ENCODE data around the gene AGER.
"Not testable (repeated sequence)": the region's sequence is repeated elsewhere in the genome, so short reads cannot be mapped to it uniquely, and the experiment has no call there.

Gene AGER

DNA sequence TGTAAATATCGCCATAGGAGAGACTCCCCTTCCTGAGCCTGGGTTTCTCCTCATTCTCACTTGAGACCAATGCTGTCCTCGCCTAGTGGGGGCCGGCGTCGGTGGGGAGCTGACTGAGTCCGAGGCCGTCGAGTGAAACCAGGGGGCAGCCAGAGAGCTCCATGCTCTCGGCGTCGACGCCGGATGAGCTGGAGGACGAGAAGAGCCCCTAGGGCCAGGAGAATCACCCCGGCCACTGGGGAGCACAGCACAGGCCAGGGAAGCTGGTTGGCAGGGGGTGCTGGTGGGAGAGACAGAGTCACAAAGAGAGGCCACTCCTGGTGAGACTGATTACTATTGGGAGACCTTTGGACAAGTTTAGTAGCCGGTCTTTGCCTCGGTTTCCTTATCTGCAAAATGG lies 14.8 kb upstream of the AGER start:
- DNase-seq (ENCODE audit: low read depth) = no peak

DNA sequence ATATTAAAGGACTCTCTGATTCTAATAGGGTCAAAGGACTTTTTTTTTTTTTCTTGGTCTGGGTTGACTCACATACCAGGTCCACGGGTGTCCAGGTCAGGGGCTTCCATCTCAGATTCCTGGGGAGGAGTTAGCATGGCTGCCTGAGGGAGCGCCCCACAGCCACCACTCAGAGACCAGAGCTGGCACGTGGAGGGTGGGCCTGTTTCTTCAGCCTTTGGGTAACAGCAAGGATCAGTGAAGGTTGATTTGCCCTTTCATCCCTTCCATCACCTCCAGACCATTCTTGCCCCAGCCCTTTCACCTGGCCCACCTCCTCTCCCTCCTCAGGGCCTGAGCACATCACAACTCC lies 14.3 kb upstream of the AGER start:
- no peak for DNase-seq (ENCODE audit: low read depth)

DNA sequence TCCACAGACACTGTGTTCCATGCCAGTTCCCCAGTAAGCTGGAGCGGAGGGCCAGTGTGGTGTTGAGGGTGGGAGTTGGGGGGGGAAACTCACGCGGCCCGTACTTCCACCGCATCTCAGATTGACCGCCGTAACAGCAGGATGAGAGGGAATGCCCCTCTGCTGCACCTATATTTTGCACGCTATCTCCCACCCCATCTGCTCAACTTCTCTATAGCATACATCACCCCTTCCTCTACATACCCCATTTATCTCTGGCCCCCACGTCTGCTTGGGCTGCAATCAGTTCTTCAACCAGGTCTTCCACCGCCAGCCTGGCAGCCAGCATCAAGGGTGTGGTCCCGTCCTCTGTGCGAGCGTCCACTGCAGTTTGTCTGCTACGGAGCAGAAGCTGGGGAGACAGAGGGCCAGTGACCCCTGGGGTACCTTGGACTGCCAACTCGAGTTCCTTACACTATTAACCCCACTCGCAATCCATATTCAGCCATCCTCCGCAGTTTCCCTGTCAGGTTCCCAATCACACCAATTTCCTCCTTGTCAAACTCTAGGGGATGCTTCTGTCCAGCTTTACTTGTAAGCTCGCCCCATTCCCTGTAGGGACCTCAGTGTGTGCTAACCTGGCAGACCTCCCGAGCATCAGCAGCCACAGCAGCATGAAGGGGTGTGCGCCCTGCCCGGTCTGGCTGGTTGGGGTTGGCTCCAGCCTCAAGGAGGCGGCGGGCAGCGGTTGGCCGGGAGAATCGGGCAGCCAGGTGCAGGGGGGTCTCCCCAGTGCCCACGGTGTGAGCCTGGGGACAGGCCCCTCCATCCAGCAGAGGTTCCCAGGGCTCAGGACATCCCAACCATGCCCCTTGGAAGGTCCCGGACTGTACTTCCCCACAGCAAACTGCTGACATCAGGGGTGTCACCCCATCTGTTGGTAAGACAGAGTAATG lies 12.9 kb upstream of the AGER start:
- no peak for DNase-seq (ENCODE audit: low read depth)

DNA sequence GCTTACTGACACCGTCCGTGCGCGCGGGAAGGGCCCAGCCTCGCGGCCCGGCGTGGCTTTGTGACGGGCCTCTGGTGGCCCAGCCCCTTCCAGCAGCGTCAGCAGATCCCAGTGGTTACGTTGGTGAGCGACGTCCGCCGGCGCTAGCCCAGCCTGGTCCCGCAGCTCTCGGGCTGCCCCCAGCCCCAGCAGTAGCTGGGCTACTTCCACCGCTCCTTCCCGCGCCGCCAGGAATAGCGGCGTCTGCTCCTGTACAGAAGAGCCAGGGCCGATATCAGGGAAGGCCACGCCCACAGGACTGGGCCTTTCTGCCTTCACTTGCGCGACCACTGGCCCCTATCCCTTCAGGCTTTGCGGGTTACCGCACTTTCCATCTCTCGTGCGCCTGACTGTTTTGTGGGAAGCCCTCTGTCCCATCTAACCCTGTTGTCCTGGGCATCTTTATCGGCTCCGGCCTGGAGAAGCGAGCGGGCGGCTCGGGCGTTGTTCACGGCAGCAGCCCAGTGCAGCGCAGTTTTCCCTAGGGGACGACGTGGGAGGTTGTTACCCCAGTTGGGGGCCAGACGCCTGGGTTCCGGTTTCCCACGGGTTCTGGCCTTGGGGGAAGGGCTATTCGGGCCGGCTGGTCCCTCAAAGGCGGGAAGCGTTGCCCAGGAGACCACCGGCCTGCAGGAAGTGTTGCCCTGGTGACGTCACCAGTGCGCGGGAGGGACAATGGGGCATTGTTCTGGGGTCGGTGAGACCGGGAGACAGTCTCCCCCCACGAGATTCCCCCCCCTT lies 12.0 kb upstream of the AGER start:
- no peak for DNase-seq (ENCODE audit: low read depth)

DNA sequence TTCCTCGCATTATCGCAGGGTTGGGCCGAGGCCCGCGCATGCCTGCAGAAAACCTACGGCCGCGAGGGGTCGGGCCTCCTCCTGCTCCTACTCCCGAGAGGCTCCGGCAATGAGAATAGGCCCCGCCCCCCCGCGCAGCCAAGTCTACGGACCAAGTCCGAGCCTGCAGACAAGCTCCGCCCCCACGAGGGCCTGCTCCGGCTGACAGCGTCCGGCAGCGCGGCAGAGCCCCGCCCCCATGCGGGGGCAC lies 11.5 kb upstream of the AGER start:
- peak; percentile 99 for DNase-seq (ENCODE audit: low read depth)

DNA sequence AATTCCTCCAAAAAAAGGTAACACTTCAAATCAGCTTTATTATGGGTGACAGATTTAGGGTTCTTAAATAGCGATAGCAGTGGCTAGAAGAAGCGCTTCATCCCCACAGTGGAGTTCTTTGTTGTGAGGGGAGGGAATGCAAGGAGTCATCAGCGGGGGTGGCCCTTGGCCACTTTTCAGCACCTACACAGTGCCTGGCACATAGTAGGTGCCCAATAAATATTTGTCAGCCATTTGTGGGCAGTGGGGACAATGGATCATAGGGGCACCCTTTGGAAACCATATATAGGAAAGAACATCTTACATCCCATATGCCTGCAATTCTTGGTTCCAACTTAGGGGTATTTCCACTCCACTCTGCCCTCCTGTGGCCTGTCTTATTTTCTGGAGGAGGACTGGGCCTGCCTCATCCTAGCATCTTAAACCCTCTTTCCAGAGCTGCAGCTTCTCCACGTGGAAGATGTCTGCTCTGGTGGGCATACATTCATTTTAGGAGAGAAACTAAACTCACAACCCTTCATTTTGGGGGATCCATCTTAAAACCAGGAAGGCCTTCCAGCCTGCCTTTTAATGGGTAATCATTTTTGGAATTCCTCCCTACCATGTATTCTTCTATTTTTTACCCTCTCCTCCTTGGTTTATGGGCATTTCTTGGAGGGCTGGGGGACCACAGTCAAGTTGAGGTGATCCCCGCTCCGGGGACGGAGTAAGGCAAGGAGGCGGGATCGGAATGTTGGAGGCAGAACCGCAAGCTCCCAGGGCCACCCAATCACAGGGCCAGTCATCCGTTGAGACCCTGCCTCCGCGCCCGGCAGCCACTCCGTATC lies 11.0 kb upstream of the AGER start:
- DNase-seq (ENCODE audit: low read depth) = no peak

DNA sequence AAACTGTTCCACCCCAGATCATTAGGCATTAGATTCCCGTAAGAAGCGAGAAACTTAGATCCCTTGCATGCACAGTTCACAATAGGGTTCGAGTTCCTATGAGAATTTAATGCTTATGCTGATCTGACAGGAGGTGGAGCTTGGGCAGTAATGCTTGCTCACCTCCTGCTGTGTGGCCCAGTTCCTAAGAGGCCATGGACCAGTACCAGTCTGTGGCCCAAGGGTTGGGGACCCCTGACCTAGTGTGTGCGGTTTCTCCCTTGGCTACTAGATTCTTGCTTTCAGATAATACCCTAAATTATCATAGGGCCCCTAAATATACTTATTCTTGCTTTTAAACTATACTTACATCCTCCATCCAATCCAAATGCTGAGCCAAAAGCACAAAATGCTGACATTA lies 10.3 kb upstream of the AGER start:
- no peak for DNase-seq (ENCODE audit: low read depth)

DNA sequence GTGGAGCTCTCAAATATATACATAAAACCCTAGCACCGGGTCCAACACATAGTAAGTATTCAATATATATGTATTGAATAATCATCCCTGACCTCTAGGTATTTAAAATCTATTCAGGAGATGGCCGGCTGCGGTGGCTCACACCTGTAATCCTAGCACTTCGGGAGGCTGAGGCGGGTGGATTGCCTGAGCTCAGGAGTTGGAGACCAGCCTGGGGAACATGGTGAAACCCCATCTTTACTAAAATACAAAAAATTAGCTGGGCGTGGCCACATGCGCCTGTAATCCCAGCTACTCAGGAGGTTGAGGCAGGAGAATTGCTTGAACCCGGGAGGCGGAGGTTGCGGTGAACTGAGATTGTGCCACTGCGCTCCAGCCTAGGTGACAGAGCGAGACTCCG lies 9.0 kb upstream of the AGER start:
- DNase-seq (ENCODE audit: low read depth) = not testable (repeated sequence)

DNA sequence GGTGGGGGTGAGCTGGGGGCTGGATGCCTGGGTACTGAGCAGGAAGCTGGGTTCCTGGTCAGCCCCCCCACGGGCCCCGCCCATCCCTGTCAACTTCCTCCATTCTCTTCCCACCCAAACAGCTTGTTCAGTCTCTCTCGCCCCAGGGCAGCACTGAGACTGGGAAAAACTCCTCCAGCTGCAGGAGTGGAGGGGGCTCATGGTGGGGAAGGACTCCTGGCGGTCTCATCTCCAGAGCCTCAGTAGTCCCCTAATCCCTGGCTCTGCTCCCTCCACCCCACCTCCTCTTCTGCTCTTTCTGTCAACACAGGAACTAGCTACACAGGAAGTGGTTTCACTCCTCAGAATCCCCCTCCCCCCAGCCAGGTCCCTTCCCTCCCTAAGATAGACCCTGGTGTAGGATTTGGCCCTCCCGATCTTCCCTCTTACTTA lies 8.6 kb upstream of the AGER start, which contains the start of gene GPSM3:
GPSM3 (minus strand) TSS at position 36 of the 432 bp plus-strand sequence. CDS start 130 bp downstream, outside the sequence.
- no peak for DNase-seq (ENCODE audit: low read depth)

DNA sequence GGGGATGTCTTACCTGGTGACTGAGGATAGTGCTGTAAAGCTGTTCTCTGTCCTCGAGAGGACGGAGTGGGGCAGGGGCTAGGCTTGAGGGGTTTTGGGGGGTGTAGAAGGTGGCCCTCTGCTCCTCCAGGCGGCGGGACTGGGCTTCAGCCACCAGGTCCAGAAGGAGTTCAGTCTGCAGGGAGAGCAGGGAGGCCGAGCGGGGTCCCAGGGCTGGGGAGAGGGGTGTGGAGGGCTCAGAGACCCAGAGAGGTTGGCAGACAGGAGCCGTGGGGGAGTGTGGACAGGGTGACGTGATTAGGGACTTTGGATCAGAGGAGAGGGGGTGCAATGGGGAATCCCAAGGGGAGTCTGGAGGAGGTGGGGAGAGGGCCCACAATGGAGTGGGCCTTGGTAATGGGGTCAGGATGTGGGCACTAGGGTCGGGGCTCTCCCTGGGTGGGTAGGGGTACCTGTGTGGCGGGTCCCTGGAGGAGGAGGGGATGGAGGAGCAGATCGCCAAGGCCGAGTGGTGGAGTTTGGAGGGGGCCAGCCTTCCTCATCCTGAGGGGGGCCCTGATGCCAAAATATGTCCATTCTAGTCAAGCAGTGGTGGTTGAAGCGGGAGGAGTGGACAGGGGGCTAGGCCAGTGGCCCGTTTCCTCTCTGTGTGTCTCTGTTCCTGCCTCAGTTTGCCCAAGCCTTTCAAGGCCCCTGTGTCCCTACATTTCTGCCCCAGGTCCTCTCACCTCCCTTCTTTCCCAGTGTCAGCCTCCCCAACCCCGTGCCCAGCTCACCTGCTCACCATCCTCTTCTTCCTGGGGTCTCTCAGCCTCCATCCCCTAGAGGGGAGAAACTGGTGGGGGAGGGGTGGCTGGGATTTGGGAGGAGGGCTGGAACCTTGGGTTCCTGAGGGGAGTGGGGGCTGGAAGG lies 7.9 kb upstream of the AGER start:
- DNase-seq (ENCODE audit: low read depth) = no peak

DNA sequence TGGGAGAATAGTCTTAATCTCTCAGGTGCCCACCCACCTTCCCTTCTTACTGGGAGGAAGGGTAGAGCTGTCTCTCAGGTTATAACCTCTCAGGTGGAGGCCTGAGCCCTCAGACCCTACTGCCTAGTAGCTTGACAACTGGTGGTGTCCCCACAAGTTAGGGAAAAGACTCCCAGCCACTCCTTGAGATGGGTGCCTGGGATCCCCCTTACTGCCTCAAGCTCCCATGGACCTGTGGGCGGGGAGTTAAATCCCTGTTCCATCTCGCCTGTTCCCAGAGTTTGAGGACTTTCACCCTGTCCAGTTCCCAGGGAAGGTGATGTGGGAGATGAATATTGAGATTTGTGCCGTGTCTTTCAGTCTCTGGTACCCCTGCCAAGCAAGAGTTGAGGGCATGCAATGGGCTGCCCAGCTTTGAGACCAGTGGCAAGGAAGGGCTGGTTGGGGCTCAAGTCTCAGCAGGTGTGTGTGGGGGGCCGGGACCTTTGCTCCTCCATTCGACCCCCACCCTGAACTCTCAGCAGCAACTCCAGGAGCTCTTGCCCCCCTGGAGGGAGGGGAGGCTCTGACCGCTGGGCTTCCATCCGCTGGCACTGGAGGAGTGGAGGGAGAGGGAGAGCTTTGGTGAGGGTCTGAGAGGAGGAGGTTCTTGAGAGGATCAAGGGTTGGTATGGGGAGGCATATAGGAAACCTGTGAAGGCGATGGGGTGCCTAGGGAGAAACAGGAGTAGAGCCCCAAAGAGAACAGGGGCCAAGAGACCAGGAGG lies 7.0 kb upstream of the AGER start:
- no peak for DNase-seq (ENCODE audit: low read depth)

DNA sequence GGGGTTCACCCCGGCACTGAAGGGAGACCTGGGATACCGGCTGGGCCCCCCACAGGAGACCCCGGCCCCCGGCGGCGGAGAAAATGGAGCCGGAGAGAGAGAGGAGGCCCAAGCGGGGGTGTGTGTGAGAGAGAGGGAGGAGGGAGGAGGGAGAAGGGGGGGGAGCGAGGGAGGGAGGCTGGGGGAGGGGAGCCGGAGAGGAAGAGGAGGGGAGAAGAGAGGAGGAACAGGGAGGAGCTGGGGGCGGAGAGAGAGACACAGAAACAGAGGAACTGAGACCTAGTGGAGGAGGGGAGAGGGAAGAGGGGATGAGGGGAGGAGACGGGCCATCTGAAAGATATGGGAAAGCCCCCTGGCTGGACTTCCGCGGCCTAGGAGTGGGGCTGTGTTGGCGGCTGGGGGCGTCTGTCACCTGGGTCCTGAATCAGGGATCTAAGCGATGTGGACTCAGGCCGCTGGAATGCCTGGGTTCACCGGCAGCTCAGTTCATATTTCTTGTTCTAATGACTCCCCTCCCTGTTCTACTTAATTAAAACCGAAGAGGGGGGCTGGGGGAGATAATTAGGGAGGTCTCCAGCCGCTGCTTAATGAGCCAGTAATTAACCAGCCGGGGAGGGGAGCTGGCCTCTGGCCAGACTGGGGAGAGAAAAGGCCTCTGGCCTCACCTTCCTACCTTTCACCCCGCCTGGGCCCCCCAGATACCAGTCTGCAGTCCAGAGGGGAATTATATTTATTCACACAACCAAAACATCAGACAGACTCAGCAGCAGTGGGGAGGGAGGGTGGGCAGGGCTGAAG lies 6.2 kb upstream of the AGER start, which contains the start of gene PBX2:
PBX2 (minus strand) TSS at position 149 of the 798 bp plus-strand sequence. CDS start 287 bp downstream, outside the sequence.
- peak; percentile 75 for DNase-seq (ENCODE audit: low read depth)

DNA sequence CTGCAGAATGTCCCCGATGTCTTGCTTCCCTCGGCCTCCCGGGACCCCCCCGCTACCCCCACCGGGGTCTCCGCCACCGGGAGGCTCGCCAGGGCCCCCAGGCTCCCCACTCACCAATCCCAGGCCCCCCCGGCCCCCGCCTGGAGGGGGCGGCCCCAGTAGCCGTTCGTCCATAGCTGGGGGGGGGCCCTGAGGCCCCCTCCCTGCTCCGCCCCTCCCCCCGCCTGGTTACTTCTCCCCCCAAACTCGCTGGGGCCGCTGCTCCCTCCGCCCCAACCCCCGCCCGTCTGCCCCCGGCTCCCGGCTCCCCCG lies 5.6 kb upstream of the AGER start:
- no peak for DNase-seq (ENCODE audit: low read depth)

DNA sequence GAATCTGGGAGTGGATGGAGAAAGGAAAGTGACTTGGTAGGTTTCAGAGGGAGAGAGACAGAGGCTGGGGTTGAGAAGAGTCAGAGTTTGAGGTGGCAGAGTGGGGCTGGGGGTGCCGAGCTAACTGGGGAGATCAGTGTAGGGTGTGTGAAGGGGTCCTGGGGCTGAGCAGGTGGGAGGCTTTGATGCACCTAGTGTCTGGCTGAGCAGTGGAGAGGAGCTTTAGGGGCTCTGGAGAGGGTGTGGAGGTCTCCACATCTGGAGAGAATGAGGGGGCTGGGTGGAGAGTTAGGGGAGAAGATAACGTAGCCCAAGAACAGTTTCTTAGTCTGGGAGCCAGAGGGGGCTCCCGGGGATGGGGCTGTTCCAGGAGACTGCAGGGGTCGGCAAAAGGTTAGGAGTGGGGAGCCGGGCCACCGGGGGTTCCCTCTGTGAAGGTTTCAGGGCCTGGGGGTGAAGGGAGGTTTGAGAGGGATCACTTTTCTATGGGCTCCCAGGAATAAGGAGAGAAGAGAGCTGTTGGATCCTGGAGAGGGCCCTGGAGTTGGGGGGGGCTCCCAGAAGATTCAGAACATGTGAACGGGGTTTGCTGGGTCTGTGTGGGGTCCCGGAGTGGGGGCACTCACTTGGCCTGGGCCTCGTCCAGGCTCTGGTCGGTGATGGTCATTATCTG lies 5.2 kb upstream of the AGER start:
- no peak for DNase-seq (ENCODE audit: low read depth)

DNA sequence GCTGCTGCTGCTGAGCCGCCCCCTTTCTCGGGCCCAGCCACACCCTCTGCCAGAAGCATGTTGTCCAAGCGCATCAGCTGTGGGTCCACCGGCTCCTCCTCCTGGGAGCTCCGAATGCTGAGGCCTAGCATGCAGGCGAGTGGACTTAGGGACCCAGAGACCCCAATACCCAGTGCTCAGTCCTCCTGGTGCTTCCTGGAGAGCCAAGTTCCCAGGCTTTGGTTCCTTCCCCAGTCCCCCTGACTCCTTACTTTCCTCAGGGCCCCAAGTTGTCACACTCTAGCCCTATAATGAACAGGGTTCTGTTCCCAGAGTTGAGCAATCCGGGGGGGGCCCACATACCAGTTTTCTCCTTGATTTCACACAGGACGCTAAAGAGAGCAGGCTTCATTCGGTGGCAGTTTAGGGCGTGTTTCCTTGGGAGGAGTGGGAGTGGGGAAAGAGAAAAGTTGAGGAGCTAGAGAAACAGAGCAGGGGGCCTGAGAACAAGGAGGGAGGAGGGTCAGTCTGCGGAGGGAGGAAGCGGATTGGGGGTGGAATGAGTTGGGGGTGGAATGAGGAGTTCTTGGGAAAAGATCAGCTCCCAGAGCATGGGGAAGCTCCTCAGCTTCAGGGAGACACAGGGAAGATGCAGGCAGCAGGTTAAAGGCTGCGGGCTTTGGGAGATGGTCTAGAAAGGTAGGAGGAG lies 4.5 kb upstream of the AGER start:
- DNase-seq (ENCODE audit: low read depth) = no peak

DNA sequence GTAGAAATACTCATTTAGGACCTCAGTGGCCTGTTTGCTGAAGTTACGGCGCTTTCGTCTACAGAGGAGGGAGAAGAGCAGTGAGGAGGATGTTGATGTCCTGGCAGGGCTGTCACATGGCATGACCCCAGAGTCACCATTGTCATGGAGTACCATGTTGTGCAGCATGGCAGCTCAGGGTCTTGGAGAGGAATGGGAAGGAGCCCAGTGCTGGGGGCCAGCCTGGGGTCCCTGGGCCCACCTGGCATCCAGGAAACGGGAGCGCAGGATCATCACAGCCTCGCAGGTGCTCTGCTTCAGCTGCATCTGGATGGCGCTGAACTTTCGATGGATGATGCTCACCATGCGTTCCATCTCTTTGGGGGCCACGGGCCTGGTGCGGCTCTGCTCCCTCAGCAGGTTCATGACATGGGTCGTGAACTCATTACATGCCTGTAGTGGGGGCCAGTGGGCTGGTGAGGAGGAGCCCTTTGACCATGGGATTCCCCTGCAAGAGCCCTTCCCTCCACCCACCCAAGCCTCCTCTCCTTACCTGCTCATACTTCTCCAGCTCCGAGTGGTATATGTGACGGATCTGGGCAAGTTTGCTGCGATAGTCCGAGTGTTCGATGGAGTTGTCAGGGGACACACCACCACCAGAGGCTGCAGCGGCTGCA lies 3.8 kb upstream of the AGER start:
- DNase-seq (ENCODE audit: low read depth) = not testable (repeated sequence)

DNA sequence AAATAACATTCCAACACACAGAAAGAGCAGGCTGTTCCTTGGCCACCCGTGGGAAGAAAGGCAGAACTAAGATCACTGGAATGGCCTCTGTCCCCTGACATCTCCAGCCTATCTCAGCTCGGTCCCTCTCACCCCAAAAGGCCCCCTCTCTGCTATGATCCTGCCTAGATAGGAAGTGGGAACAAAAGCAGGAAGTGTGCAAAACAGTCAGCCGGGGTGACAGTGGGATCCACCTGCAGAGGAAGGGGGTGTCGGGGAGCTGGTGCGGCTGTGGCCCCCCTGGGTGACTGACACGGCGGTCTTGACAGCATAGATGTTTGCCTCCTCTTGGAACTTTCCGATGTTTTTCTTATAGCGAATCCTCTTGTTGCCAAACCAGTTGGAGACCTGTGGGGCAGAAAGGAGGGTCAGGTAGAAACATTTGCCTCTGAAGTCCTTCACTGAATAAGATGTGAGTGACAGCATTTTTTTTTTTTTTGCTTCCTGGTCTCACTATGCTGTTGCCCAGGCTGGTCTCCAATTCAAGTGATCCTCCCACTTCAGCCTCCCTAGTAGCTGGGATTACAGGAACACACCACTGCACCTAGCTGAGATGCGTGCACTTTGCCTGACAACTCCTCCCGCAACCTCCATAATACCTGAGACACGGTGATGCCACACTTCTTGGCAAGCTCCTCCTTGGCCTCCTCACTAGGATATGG lies 3.1 kb upstream of the AGER start:
- DNase-seq (ENCODE audit: low read depth) = no peak

Measured in HS-27A (cell line).